Osteocyte (in vitro differentiated cells): ENCODE measurements around the gene CSDE1. TPM values are rescaled to one million over a fixed set of nuclear protein-coding genes. Genes with fewer than 3 reads are reported as not detected.

ENCODE experiments used
- DNase-seq: peaks from one replicate; pipeline ENCODE4 v3.0.0; 2021; ENCODE audit warnings: mixed read lengths; ENCODE audit not compliant: unreplicated experiment; ENCODE audit errors: extremely low spot score
- H3K27ac Mint-ChIP-seq: one replicate; pipeline ENCODE4 v1.8.0; 2021; ENCODE audit warnings: mild to moderate bottlenecking, mixed read lengths; ENCODE audit not compliant: unreplicated experiment
- H3K27me3 Mint-ChIP-seq: one replicate; pipeline ENCODE4 v1.8.0; 2021; ENCODE audit warnings: mixed read lengths; ENCODE audit not compliant: unreplicated experiment
- H3K36me3 Mint-ChIP-seq: one replicate; pipeline ENCODE4 v1.8.0; 2021; ENCODE audit warnings: mixed read lengths; ENCODE audit not compliant: unreplicated experiment
- H3K4me1 Mint-ChIP-seq: one replicate; pipeline ENCODE4 v1.8.0; 2021; ENCODE audit warnings: mixed read lengths; ENCODE audit not compliant: unreplicated experiment
- H3K4me3 Mint-ChIP-seq: one replicate; pipeline ENCODE4 v1.8.0; 2021; ENCODE audit warnings: mild to moderate bottlenecking, moderate library complexity, mixed read lengths; ENCODE audit not compliant: unreplicated experiment
- H3K9me3 Mint-ChIP-seq: one replicate; pipeline ENCODE4 v1.8.0; 2021; ENCODE audit warnings: mixed read lengths; ENCODE audit not compliant: unreplicated experiment
- CTCF ChIP-seq: fragments of 200-600 bp; sonication (generic); IDR thresholded peaks from 2 replicates; pipeline ENCODE4 v1.5.0; 2021; ENCODE audit warnings: antibody characterized with exemption, mild to moderate bottlenecking, moderate library complexity
- total RNA-seq: library from RNA; stranded (reverse); gene quantifications from 2 replicates; pipeline ENCODE4 v1.2.1, GENCODE V29; 2021

CSDE1 gene
- total RNA-seq, 1 donor from 2014 or later = 499 TPM

- no peak overlapping the region for H3K4me3 Mint-ChIP-seq
- peaks cover 29% of the 10 kb centered on the region for H3K36me3 Mint-ChIP-seq
- peaks cover 2% of the 10 kb centered on the region for H3K4me1 Mint-ChIP-seq
- H3K9me3 Mint-ChIP-seq = no peaks in the 10 kb centered on the region
- no peak for DNase-seq
- TF ChIP-seq CTCF = no peak
- H3K27me3 Mint-ChIP-seq = peaks cover 4% of the 10 kb centered on the region
- no peak overlapping the region for H3K27ac Mint-ChIP-seq
These were observed 55.0 kb downstream of the CSDE1 start for GRCh38 chr1:114702737-114703136.

GRCh38 chr1:114701931-114702330 lies 55.9 kb downstream of the CSDE1 start:
- no peak for TF ChIP-seq CTCF
- Mint-ChIP-seq H3K27ac (no peak overlapping the region), H3K4me3 (no peak overlapping the region), H3K9me3 (no peaks in the 10 kb centered on the region), H3K4me1 (peaks cover 2% of the 10 kb centered on the region), H3K36me3 (peaks cover 21% of the 10 kb centered on the region), H3K27me3 (peaks cover 6% of the 10 kb centered on the region)
- no peak for DNase-seq

GRCh38 chr1:114700036-114700600 lies 57.7 kb downstream of the CSDE1 start:
- Mint-ChIP-seq H3K27me3 (peaks cover 16% of the 10 kb centered on the region), H3K4me3 (no peak overlapping the region), H3K36me3 (peaks cover 7% of the 10 kb centered on the region), H3K9me3 (no peaks in the 10 kb centered on the region), H3K4me1 (peaks cover 2% of the 10 kb centered on the region), H3K27ac (no peak overlapping the region)
- TF ChIP-seq CTCF = no peak
- DNase-seq = no peak

GRCh38 chr1:114696810-114697209 lies 61.0 kb downstream of the CSDE1 start:
- no peak for DNase-seq
- no peak overlapping the region for H3K4me3 Mint-ChIP-seq
- H3K27ac Mint-ChIP-seq = no peak overlapping the region
- no peak for TF ChIP-seq CTCF
- peaks cover 23% of the 10 kb centered on the region for H3K27me3 Mint-ChIP-seq
- no peaks in the 10 kb centered on the region for H3K36me3 Mint-ChIP-seq
- H3K4me1 Mint-ChIP-seq = peaks cover 2% of the 10 kb centered on the region
- no peaks in the 10 kb centered on the region for H3K9me3 Mint-ChIP-seq

GRCh38 chr1:114695430-114696058 lies 62.2 kb downstream of the CSDE1 start, which contains the start of gene AMPD1:
Gene AMPD1, minus strand, starts transcription at chr1:114695546. Its CDS starts 75 bp downstream, at chr1:114695471.
- no peak for TF ChIP-seq CTCF
- no peak for DNase-seq
- H3K4me1 Mint-ChIP-seq = peaks cover 2% of the 10 kb centered on the region
- H3K27me3 Mint-ChIP-seq = peaks cover 24% of the 10 kb centered on the region
- H3K4me3 Mint-ChIP-seq = no peak within 1 kb of the TSS
- H3K36me3 Mint-ChIP-seq = no peaks in the 10 kb centered on the region
- no peaks in the 10 kb centered on the region for H3K9me3 Mint-ChIP-seq
- H3K27ac Mint-ChIP-seq = no peak within 1 kb of the TSS
